Stomach smooth muscle (tissue), 2 donors: ENCODE data around the gene OR4C13.
"Not testable (repeated sequence)": the region's sequence is repeated elsewhere in the genome, so short reads cannot be mapped to it uniquely, and the experiment has no call there.

Experiments used
- H3K27ac ChIP-seq: one replicate; pipeline ENCODE4 v1.7.0; 2013; ENCODE audit warnings: mild to moderate bottlenecking, low read length, inconsistent platforms
- H3K27me3 ChIP-seq, 2 donors: one replicate each; pipeline ENCODE4 v1.7.0; 2013; ENCODE audit warnings: low read length in 2 of 2; ENCODE audit not compliant: insufficient read depth in 2 of 2, control insufficient read depth in 1 of 2
- H3K36me3 ChIP-seq, 2 donors: one replicate each; pipeline ENCODE4 v1.7.0; 2013; ENCODE audit warnings: low read length in 2 of 2; ENCODE audit not compliant: control insufficient read depth in 2 of 2, insufficient read depth in 2 of 2
- H3K4me1 ChIP-seq: one replicate; pipeline ENCODE4 v1.7.0; 2013; ENCODE audit warnings: low read length; ENCODE audit not compliant: control insufficient read depth, insufficient read depth
- H3K4me3 ChIP-seq, 2 donors: one replicate each; pipeline ENCODE4 v1.7.0; 2013; ENCODE audit warnings: low read length in 2 of 2
- H3K9ac ChIP-seq, 2 donors: one replicate each; pipeline ENCODE4 v1.7.0; 2013; ENCODE audit warnings: low read length in 2 of 2, mild to moderate bottlenecking in 1 of 2
- H3K9me3 ChIP-seq, 2 donors: one replicate each; pipeline ENCODE4 v1.7.0; 2013; ENCODE audit warnings: low read length in 2 of 2; ENCODE audit not compliant: control insufficient read depth in 2 of 2
- donor health status: healthy.
- donor health status: Pancreatic carcinoma.

OR4C13 gene

DNA sequence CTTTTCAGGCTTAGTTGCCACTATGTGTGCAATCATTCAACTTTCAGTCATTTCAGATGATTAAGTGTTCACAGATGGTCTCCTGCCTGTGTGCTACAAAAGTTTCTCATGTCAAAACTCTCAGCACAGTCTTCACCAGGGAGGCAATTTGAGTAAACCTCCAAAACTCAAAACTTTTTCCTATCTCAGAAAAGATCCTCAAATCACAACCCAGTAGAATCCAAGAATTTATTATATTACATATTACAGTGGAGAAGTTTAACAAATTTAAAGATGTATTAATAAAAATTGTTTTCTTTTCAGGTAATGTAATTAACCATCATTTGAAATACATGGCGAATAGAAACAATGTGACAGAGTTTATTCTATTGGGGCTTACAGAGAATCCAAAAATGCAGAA, at the start of gene OR4C13:
Gene OR4C13 (plus strand): TSS at position 301 of the 400 bp plus-strand sequence. CDS start 32 bp downstream, at position 333.
- no peaks in the 10 kb centered on the region for H3K36me3 ChIP-seq
- no peak within 1 kb of the TSS for H3K27ac ChIP-seq
- H3K4me3 ChIP-seq: no peak within 1 kb of the TSS
- no peaks in the 10 kb centered on the region for H3K4me1 ChIP-seq
- no peak within 1 kb of the TSS for H3K9ac ChIP-seq
- no peaks in the 10 kb centered on the region for H3K9me3 ChIP-seq
- H3K27me3 ChIP-seq: no peaks in the 10 kb centered on the region

DNA sequence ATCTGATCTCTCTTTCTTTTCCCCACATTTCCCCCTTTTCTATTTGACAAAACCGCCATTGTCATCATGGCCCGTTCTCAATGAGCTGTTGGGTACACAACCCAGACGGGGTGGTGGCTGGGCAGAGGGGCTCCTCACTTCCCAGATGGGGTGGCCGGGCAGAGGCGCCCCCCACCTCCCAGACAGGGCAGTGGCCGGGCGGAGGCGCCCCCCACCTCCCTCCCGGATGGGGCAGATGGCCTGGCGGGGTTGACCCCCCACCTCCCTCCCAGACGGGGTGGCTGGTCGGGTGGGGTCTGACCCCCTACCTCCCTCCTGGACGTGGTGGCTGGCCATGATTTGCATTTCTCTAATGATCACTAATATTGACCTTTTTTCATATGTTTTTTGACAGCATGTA, 40.7 kb upstream of the OR4C13 start:
- H3K4me3 ChIP-seq, H3K36me3 ChIP-seq, H3K9ac ChIP-seq, H3K9me3 ChIP-seq, H3K27ac ChIP-seq, H3K4me1 ChIP-seq, H3K27me3 ChIP-seq: not testable (repeated sequence)

DNA sequence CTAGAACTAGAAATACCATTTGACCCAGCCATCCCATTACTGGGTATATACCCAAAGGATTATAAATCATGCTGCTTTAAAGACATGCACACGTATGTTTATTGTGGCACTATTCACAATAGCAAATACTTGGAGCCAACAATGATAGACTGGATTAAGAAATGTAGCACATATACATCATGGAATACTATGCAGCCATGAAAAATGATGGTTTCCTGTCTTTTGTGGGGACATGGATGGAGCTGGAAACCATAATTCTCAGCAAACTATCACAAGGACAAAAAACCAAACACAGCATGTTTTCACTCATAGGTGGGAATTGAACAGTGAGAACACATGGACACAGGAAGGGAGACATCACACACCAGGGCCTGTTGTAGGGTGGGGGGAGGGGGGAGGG, 3.5 kb upstream of the OR4C13 start:
- not testable (repeated sequence) for H3K36me3 ChIP-seq, H3K9me3 ChIP-seq, H3K27me3 ChIP-seq, H3K9ac ChIP-seq, H3K4me1 ChIP-seq, H3K4me3 ChIP-seq, H3K27ac ChIP-seq

DNA sequence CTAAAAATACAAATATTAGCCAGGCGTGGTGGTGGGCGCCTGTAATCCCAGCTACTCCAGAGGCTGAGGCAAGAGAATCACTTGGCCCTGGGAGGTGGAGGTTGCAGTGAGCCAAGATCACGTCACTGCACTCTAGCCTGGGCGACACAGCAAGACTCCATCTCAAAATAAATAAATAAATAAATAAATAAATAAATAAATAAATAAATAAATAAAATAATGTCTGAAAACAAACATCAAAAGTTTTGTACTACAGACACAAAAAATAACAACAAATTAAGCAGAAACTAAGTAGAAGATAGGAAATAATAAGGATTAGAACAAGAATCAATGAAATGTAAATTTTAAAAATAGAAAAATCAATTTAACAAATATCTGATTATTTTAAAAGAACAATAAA, 21.2 kb downstream of the OR4C13 start:
- H3K4me3 ChIP-seq, H3K9me3 ChIP-seq, H3K36me3 ChIP-seq, H3K9ac ChIP-seq, H3K27ac ChIP-seq, H3K4me1 ChIP-seq, H3K27me3 ChIP-seq: not testable (repeated sequence)

DNA sequence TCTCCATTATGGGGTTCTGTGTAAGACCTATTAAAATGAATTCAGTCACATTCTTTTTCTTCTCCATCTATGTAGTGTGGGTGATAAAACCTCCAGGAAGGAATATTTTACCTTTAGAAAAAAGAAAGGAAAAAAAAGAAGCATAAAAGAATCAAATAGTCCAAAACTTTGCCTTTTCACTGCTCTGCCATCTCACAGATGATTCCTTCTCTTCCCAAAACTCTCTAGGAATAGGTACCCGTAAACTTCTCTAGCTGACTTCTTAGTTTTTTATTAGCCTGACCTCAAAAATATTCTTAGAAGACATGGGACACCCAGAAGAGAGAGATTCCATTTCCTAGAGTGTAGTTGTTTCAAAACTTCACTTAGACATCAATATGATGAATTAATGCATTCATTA, 30.2 kb downstream of the OR4C13 start, which contains the start of gene OR4C12:
Gene OR4C12 (minus strand): TSS at position 101 of the 400 bp plus-strand sequence. CDS start 34 bp downstream, at position 67.
- H3K27ac ChIP-seq, H3K9me3 ChIP-seq, H3K36me3 ChIP-seq, H3K4me1 ChIP-seq, H3K4me3 ChIP-seq, H3K9ac ChIP-seq, H3K27me3 ChIP-seq: not testable (repeated sequence)

DNA sequence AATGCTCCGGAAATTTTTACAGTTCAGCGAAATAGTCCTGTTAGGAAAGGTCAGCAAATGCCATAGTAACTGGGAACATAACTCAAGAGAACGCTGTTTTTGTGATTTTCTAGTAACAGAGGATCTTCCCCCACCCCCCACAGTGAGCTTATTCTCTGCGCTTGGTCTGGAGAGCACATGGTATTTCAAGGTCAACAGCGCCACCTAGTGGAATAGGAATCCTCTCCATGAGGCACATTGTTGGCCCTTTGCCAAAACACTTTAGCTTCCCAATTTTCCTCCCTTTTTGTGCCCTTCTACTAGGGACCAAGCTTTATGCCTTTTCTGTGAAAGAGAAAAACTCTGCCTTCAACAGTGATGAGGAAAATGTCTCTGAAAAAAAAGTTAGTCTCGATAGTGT, 43.4 kb downstream of the OR4C13 start:
- Histone ChIP-seq H3K27ac (no peak overlapping the region), H3K4me3 (no peak overlapping the region), H3K9ac (no peak overlapping the region), H3K27me3 (no peaks in the 10 kb centered on the region), H3K9me3 (peaks cover 0 to 5% of the 10 kb centered on the region in 2 donors), H3K36me3 (no peaks in the 10 kb centered on the region), H3K4me1 (no peaks in the 10 kb centered on the region)
